ENCODE data around the gene ZNF160.

- TF ChIP-seq POLR2AphosphoS5 (IDR thresholded peaks at IDR 0.05; ENCODE audit: low read depth, low read length) (no peak), FOXM1 (IDR thresholded peaks at IDR 0.05; ENCODE audit: low read depth) (no peak), CTCF (IDR thresholded peaks at IDR 0.05) (no peak), CHD2 (IDR thresholded peaks at IDR 0.05; ENCODE audit: low read length, partially characterized antibody) (no peak), REST (IDR thresholded peaks at IDR 0.05; ENCODE audit: low read depth, low read length) (no peak), YY1 (IDR thresholded peaks at IDR 0.05; ENCODE audit: low read depth) (no peak), IRF3 (IDR thresholded peaks at IDR 0.05; ENCODE audit: low read depth, low read length) (no peak), USF2 (IDR thresholded peaks at IDR 0.05; ENCODE audit: borderline replicate concordance, low read depth, low read length) (no peak), RFX5 (IDR thresholded peaks at IDR 0.05; ENCODE audit: low read length) (no peak), MEF2A (IDR thresholded peaks at IDR 0.05; ENCODE audit: borderline replicate concordance, low read depth) (no peak), TAF1 (IDR thresholded peaks at IDR 0.05; ENCODE audit: borderline replicate concordance, low read depth, low read length) (no peak), SIN3A (IDR thresholded peaks at IDR 0.05; ENCODE audit: borderline replicate concordance, low read depth, low read length) (no peak)
Observed at GRCh38 chr19:53094754-53095575, 8.3 kb downstream of the ZNF160 start.

All from SK-N-SH (cell line).